Cardiac fibroblast (primary cell): ENCODE measurements around the gene MXI1.

Experiments used
- DNase-seq, 2 donors: peaks; one replicate each; pipeline versions ENCODE4 v3.0.0 to v3.0.0-alpha.2; 2010; ENCODE audit warnings: low read depth in 2 of 2
- H3K4me3 ChIP-seq, 2 donors: replicated peaks in 1 of 2; 1 replicate in 1 of 2; 2 replicates in 1 of 2; pipeline ENCODE4 v1.5.1; 2011; ENCODE audit warnings: low read depth in 2 of 2, low read length in 2 of 2, mild to moderate bottlenecking in 2 of 2, moderate library complexity in 1 of 2
- CTCF ChIP-seq: IDR thresholded peaks from one replicate; pipeline ENCODE4 v1.5.1; 2011; ENCODE audit warnings: low read depth, mild to moderate bottlenecking, low read length, inconsistent platforms

The MXI1 gene

GRCh38 chr10:110207011-110207804 is at the start of gene MXI1:
Gene MXI1, plus strand, starts transcription at chr10:110207605. Its CDS starts 204 bp downstream, at chr10:110207809.
- no peak for TF ChIP-seq CTCF
- peak; percentile 86 to 87 for DNase-seq

GRCh38 chr10:110158051-110159005 is 49.1 kb upstream of the MXI1 start:
- no peak for DNase-seq
- no peak for TF ChIP-seq CTCF
- no peak overlapping the region for H3K4me3 ChIP-seq

More at GRCh38 chr10:110207011-110207804, at the start of gene MXI1:
- H3K4me3 ChIP-seq = peak within 1 kb of the TSS; percentile 77 to 81

GRCh38 chr10:110160081-110160480 is 47.3 kb upstream of the MXI1 start:
- TF ChIP-seq CTCF = no peak
- no peak for DNase-seq

GRCh38 chr10:110160522-110160921 is 46.9 kb upstream of the MXI1 start:
- H3K4me3 ChIP-seq = no peak overlapping the region
- DNase-seq = no peak
- TF ChIP-seq CTCF = no peak

More at GRCh38 chr10:110160081-110160480, 47.3 kb upstream of the MXI1 start:
- no peak overlapping the region for H3K4me3 ChIP-seq

GRCh38 chr10:110162741-110163145 is 44.7 kb upstream of the MXI1 start:
- no peak for TF ChIP-seq CTCF
- no peak overlapping the region for H3K4me3 ChIP-seq
- no peak for DNase-seq

GRCh38 chr10:110163192-110163773 is 44.1 kb upstream of the MXI1 start:
- TF ChIP-seq CTCF = no peak
- DNase-seq = no peak
- no peak overlapping the region for H3K4me3 ChIP-seq
